Activated naive CD8-positive, alpha-beta T cell treated with anti-CD3 and anti-CD28 coated beads for 36 hours (primary cell): ENCODE data around the gene CEP170B. TPM values are rescaled to one million over a fixed set of nuclear protein-coding genes. Genes with fewer than 3 reads are reported as not detected.

Source experiments
- DNase-seq: peaks from one replicate; pipeline ENCODE4 v3.0.0; 2021
- H3K27ac Mint-ChIP-seq: one replicate; pipeline ENCODE4 v1.8.0; 2022; ENCODE audit warnings: mild to moderate bottlenecking, moderate library complexity, mixed read lengths
- H3K27me3 Mint-ChIP-seq: one replicate; pipeline ENCODE4 v1.8.0; 2022; ENCODE audit warnings: mild to moderate bottlenecking, mixed read lengths
- H3K36me3 Mint-ChIP-seq: one replicate; pipeline ENCODE4 v1.8.0; 2021; ENCODE audit warnings: mild to moderate bottlenecking, mixed read lengths
- H3K4me1 Mint-ChIP-seq: one replicate; pipeline ENCODE4 v1.8.0; 2021; ENCODE audit warnings: mixed read lengths
- H3K4me3 Mint-ChIP-seq: one replicate; pipeline ENCODE4 v1.8.0; 2022; ENCODE audit warnings: mild to moderate bottlenecking, moderate library complexity, mixed read lengths
- H3K9me3 Mint-ChIP-seq: one replicate; pipeline ENCODE4 v1.8.0; 2022; ENCODE audit warnings: mixed read lengths
- total RNA-seq, 2 experiments: library from RNA; stranded (reverse); gene quantifications; one replicate each; pipeline ENCODE4 v1.2.3, GENCODE V29; 2021

Gene CEP170B
- total RNA-seq, 2 experiments from 2014 or later: 4.6 to 4.7 TPM

GRCh38 chr14:104858811-104859426 lies 6.1 kb upstream of the CEP170B start:
- no peak overlapping the region for H3K27ac Mint-ChIP-seq
- no peaks in the 10 kb centered on the region for H3K4me1 Mint-ChIP-seq
- H3K36me3 Mint-ChIP-seq: no peaks in the 10 kb centered on the region
- H3K4me3 Mint-ChIP-seq: no peak overlapping the region
- DNase-seq: no peak
- no peaks in the 10 kb centered on the region for H3K9me3 Mint-ChIP-seq
- peaks cover 5% of the 10 kb centered on the region for H3K27me3 Mint-ChIP-seq

GRCh38 chr14:104859900-104860299 lies 5.2 kb upstream of the CEP170B start:
- peaks cover 8% of the 10 kb centered on the region for H3K27me3 Mint-ChIP-seq
- H3K4me1 Mint-ChIP-seq: no peaks in the 10 kb centered on the region
- H3K27ac Mint-ChIP-seq: no peak overlapping the region
- H3K4me3 Mint-ChIP-seq: no peak overlapping the region
- DNase-seq: no peak
- no peaks in the 10 kb centered on the region for H3K9me3 Mint-ChIP-seq
- no peaks in the 10 kb centered on the region for H3K36me3 Mint-ChIP-seq

GRCh38 chr14:104860414-104860813 lies 4.7 kb upstream of the CEP170B start:
- no peak for DNase-seq
- H3K4me3 Mint-ChIP-seq: no peak overlapping the region
- no peaks in the 10 kb centered on the region for H3K4me1 Mint-ChIP-seq
- no peaks in the 10 kb centered on the region for H3K36me3 Mint-ChIP-seq
- H3K27me3 Mint-ChIP-seq: peaks cover 8% of the 10 kb centered on the region
- H3K27ac Mint-ChIP-seq: no peak overlapping the region
- H3K9me3 Mint-ChIP-seq: no peaks in the 10 kb centered on the region

- H3K27ac Mint-ChIP-seq: no peak overlapping the region
- peaks cover 2% of the 10 kb centered on the region for H3K4me1 Mint-ChIP-seq
- no peaks in the 10 kb centered on the region for H3K9me3 Mint-ChIP-seq
- no peak for DNase-seq
- H3K4me3 Mint-ChIP-seq: no peak overlapping the region
- H3K27me3 Mint-ChIP-seq: peaks cover 16% of the 10 kb centered on the region
- H3K36me3 Mint-ChIP-seq: no peaks in the 10 kb centered on the region
Measured at GRCh38 chr14:104863131-104863862, 1.8 kb upstream of the CEP170B start.

- Mint-ChIP-seq H3K27me3 (peaks cover 16% of the 10 kb centered on the region), H3K4me3 (no peak overlapping the region), H3K4me1 (peaks cover 2% of the 10 kb centered on the region), H3K27ac (no peak overlapping the region), H3K9me3 (no peaks in the 10 kb centered on the region), H3K36me3 (no peaks in the 10 kb centered on the region)
- DNase-seq: no peak
Measured at GRCh38 chr14:104863923-104864266, 1.2 kb upstream of the CEP170B start.

DNA sequence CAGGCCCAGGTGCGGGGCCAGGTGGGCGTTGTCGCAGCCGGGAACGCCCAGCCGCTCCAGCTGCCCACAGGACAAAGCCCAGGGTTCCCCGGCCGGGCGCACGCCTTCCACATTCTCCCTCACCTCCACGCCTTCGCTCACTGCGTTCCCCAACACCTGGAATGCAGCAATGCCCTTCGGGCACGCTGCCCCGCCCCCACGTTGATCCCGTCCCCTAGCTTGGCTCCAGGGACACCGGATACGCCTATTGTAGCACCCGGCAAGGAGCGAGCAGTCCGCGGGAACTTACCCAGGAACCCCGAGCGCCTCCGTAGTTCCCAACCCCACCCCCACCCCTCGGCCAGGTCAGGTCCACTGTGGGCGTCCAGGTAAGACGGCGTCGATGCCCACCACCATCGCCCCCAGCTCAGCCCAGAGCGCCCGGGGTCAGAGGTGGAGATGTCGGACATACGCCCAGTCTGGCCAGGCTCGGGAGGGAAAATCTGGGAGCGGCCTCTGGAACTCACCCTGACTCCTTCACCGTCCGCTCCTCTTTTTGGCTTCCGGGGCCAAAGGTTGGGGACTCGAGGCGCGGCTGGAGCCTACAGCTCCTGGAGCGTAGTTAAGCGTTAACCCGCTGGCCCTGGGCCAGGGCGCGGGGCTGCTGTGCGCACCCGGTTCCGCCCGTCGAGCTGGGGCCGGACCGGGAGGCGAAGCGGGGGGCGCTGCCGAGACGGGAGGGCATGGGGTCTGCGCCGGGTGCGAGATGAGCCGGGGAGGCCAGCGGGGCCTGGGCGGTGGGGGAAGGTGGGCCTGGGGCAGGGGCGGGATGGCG lies 594 bp upstream of the CEP170B start:
- H3K36me3 Mint-ChIP-seq: no peaks in the 10 kb centered on the region
- peaks cover 16% of the 10 kb centered on the region for H3K27me3 Mint-ChIP-seq
- no peak overlapping the region for H3K27ac Mint-ChIP-seq
- H3K4me3 Mint-ChIP-seq: peak overlapping the region; percentile 50
- no peaks in the 10 kb centered on the region for H3K9me3 Mint-ChIP-seq
- peaks cover 2% of the 10 kb centered on the region for H3K4me1 Mint-ChIP-seq
- no peak for DNase-seq

DNA sequence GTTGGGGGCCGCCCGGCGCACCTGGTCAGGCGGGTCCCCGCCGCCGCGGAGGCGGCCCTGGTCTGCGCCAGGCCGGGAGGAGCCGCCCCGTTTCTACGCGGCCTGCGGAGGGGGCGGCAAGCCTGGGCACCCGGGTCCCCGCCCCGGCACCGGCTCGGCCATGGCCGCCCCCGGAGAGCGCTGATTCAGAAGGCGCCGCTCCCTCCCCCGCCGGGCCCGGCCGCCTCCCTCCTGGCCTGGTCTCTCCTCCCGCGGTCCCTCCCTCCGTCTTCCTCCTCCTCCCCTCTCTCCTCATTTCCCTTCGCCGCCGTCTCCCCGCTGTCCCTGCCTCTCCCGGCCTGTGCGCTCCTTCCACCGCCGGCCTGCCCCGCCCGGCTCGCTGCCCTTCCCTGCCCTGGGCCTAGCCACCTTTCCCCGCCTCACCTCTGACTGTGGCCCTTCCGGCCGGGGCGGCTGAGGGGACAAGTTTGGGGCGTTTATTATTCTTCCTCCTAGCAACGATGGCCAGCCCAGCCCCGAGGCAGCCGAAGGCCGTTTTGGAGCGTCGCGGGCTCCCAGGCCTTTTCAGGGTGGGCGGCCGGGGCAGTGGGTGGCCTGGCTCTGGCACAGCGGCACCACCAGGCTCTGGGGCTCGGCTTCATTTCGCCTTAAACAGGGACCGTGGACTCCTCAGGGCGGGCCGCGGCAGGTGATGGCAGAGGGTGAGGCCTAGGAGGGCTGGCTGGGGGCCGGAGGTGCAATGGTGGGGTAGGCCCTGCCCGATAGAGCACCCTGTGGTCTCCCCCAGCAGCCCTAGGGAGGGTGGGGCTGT lies 768 bp downstream of the CEP170B start:
- H3K27ac Mint-ChIP-seq: no peak overlapping the region
- H3K4me1 Mint-ChIP-seq: peaks cover 2% of the 10 kb centered on the region
- no peaks in the 10 kb centered on the region for H3K9me3 Mint-ChIP-seq
- H3K27me3 Mint-ChIP-seq: peaks cover 16% of the 10 kb centered on the region
- H3K36me3 Mint-ChIP-seq: no peaks in the 10 kb centered on the region
- peak overlapping the region; percentile 72 for H3K4me3 Mint-ChIP-seq
- peak; percentile 57 for DNase-seq

DNA sequence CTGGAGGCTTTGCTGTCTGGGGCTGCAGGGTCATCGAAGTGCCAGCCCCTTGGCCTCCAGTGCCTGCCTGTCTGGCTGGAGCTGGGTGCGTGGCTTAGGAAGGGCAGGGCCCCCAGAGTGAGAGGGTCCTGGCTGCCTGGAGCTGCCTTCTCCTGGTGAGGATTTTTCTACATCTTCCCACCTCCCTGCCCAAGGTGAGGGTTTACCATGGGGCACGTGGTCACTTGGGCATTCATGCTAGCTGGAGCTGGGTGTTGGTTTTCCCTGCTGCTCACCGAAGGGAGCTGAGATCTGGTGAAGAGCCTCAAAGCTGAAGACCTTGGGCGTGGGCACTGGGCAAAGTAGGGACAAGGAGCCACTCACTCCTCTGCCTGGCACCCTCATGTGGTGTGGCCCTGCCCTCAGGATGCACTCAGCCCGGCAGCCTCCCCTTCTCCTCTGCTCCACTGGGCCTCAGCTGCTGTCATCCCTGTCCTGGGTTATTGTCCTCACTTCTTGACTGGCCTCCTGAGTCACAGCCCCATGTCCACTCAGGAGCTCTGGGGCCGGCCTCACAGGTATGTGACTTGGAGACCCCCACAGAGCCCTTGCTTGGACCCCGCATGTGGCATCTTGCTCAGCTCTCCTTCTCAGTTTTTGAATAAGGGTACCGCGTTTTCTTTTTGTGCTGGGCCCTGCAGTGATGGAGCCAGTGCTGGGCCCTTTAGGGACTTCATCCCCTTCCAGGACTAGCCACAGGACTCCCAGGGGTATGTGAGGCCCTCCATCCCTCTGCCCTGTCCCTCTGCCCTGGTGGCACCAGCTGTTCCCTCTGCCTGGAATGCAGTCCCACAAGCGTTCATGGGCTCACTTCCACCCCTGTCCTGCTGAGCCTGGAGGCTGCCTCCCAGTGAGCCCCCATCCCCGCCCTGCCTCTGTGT lies 1.6 kb downstream of the CEP170B start:
- no peak for DNase-seq
- H3K4me1 Mint-ChIP-seq: peaks cover 2% of the 10 kb centered on the region
- H3K36me3 Mint-ChIP-seq: no peaks in the 10 kb centered on the region
- H3K9me3 Mint-ChIP-seq: no peaks in the 10 kb centered on the region
- peak overlapping the region; percentile 52 for H3K4me3 Mint-ChIP-seq
- H3K27ac Mint-ChIP-seq: no peak overlapping the region
- peaks cover 16% of the 10 kb centered on the region for H3K27me3 Mint-ChIP-seq

DNA sequence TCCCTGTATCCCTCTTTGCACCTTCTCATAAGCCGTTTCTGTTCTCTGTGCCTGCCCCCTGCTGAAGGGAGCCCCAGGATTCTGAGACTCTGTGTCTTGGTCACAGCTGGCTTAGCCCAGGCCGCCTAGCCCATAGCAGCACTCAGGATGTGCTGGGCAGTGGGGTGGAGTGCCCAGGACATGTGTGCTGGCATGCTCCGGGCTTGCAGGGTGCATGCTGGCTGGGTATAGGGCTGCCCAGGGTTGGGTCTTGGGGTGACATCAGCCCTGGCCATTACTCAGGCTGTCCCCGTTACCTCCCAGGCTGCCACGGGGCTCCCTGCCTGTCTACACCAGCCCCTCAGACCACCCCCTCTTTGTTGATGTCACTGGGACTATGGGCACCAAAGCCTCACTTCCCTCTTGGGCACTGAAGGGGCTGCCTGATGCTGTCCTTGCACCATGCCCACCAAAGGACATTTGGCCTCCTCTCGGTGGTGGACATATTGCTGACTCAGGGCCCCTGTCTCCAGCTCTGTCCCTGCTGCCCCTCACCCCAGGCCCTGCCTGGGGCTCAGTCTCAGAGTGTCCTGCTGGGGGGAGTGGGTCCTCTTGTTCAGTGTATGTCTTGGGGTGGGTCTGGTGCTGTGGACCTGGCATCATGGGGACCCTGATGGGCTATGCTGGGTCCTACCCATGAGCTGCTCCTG lies 2.4 kb downstream of the CEP170B start:
- Mint-ChIP-seq H3K4me1 (peaks cover 5% of the 10 kb centered on the region), H3K9me3 (no peaks in the 10 kb centered on the region), H3K27ac (no peak overlapping the region), H3K27me3 (peaks cover 18% of the 10 kb centered on the region), H3K36me3 (no peaks in the 10 kb centered on the region), H3K4me3 (no peak overlapping the region)
- no peak for DNase-seq

DNA sequence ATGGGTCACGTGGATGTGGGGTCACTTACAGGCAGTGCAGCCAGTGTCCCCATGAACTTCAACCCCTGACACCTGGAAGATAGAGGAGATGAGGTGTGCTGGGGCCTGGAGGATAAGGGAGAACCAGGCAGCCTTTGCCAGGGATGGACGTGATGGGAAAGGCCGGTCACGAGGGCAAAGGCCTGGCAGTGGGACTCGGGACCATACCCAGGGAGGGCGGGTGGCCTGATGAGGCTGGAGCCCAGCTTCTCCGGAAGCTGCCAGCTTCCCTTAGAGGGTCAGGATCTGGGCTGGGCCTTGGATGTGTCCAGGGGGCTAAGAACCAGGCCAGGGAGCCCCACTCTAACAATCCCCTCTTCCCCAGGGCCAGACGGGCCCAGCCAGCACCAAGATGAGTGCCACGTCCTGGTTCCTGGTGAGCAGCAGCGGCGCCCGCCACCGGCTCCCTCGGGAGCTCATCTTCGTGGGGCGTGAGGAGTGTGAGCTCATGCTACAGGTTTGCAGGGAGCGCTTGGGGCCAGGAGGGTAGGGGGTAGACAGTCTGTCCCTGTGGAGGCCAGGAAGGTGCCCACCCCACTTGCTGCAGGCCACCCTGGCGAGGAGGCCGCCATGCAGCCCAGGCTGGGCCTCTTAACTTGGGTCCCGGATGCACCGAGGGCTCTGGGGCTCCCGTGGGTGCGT lies 3.1 kb downstream of the CEP170B start:
- no peak for DNase-seq
- H3K36me3 Mint-ChIP-seq: no peaks in the 10 kb centered on the region
- H3K9me3 Mint-ChIP-seq: no peaks in the 10 kb centered on the region
- H3K4me1 Mint-ChIP-seq: peaks cover 9% of the 10 kb centered on the region
- H3K4me3 Mint-ChIP-seq: no peak overlapping the region
- peaks cover 22% of the 10 kb centered on the region for H3K27me3 Mint-ChIP-seq
- H3K27ac Mint-ChIP-seq: no peak overlapping the region

- H3K27me3 Mint-ChIP-seq: peaks cover 18% of the 10 kb centered on the region
- no peak overlapping the region for H3K27ac Mint-ChIP-seq
Measured at GRCh38 chr14:104868811-104869572, 3.9 kb downstream of the CEP170B start.

GRCh38 chr14:104869669-104870367 lies 4.8 kb downstream of the CEP170B start:
- Mint-ChIP-seq H3K27ac (no peak overlapping the region), H3K4me1 (peaks cover 9% of the 10 kb centered on the region), H3K9me3 (no peaks in the 10 kb centered on the region), H3K36me3 (no peaks in the 10 kb centered on the region), H3K4me3 (no peak overlapping the region), H3K27me3 (peaks cover 14% of the 10 kb centered on the region)
- no peak for DNase-seq

More at GRCh38 chr14:104868811-104869572, 3.9 kb downstream of the CEP170B start:
- DNase-seq: no peak
- Mint-ChIP-seq H3K4me3 (no peak overlapping the region), H3K36me3 (no peaks in the 10 kb centered on the region), H3K4me1 (peaks cover 9% of the 10 kb centered on the region), H3K9me3 (no peaks in the 10 kb centered on the region)
